Activated CD4-positive, alpha-beta T cell treated with anti-CD3 and anti-CD28 coated beads for 48 hours (primary cell): ENCODE data around the gene RNFT2.
"Not testable (repeated sequence)": the region's sequence is repeated elsewhere in the genome, so short reads cannot be mapped to it uniquely, and the experiment has no call there.

Experiments used
- DNase-seq: peaks from one replicate; pipeline ENCODE4 v3.0.0-alpha.2; 2020

RNFT2 gene

DNA sequence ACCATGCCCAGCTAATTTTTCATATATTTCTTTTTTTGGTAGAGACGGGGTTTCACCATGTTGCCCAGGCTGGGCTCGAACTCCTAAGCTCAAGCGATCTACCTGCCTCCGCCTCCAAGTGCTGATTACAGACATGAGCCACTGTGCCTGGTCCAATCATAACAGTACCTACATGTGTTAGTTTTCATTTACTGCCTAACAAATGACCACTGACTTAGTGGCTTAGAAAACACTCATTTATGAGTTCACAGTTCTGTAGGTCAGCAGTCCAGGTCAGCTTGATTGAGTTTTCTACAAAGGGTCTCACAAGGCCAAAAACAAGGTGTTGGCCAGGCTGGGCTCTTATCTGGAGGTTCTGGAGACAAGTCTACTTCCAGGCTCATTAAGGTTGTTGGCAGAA lies 60.6 kb downstream of the RNFT2 start:
- no peak for DNase-seq

DNA sequence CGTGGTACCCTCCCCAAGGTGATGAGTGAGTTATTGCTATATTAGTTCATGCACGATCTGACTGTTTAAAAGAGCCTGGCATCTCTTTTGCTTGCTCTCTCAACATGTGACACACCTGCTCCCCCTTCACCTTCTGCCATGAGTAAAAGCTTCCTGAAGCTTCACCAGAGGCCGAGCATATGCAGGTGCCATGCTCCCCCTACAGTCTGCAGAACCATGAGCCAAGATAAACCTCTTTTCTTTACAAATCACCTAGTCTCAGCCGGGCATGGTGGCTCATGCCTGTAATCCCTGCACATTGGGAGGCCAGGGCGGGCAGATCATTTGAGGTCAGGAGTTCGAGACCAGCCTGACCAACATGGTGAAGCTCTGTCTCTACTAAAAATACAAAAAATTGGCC lies 61.8 kb downstream of the RNFT2 start:
- no peak for DNase-seq

DNA sequence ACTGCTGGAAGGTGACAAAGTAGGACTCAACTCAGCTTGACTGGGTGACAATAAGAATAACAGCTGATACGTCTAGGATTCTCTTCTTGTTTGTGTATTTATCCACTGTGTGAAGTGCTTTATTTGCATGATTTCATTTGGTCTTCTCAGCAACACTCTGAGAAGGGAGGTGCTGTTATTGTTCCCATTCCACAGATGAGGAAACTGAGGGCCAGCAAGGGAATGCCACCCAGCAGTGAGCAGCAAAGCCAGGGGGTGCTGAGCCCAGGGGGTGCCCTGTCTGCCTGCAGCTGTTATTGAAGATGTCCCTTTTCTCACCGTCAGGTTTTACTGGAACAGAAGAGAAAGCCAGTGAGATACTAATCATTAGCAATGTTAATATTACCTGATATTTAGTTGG lies 62.8 kb downstream of the RNFT2 start:
- DNase-seq, result no peak

- DNase-seq, result no peak
Measured at GRCh38 chr12:116802018-116802417, 63.9 kb downstream of the RNFT2 start.

GRCh38 chr12:116803013-116803736 lies 65.1 kb downstream of the RNFT2 start:
- no peak for DNase-seq

DNA sequence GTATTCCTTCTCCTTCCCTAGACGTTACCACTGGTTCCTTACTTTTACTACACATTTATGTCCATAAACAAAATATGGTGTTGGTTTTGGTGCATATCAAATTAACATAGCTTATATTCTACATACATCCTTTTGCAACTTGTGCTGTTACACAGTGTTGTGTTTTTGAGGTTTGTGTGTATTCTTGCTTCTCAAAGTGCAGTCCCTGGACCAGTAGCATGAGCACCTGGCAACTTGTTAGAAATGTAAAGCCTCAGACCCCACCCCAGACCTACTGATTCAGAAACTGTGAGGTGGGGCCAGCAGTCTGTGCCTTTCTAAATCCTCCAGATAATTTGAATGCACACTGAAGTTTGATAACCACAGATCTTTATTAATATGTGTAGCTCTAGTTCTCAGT lies 65.9 kb downstream of the RNFT2 start:
- no peak for DNase-seq

GRCh38 chr12:116806845-116807440 lies 68.8 kb downstream of the RNFT2 start:
- no peak for DNase-seq

DNA sequence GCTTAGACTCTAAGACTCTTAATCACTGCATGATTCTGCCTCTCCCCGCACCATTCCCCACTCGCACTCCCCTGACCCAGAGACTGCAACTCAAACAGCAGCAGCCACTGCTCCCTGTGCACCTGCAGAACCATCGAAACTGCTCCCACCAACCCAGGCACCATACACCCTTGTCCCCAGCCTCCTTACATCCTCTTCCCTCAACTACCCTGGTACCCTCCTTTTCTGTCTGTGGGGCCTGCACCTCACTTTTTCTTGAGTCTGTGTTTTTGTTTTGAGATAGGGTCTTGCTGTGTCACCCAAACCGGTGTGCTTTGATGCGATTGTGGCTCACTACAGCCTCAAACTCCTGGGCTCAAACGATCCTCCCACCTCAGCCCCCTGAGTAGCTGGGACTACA lies 69.4 kb downstream of the RNFT2 start:
- DNase-seq, result no peak

- no peak for DNase-seq
Measured at GRCh38 chr12:116808113-116809105, 70.3 kb downstream of the RNFT2 start.

DNA sequence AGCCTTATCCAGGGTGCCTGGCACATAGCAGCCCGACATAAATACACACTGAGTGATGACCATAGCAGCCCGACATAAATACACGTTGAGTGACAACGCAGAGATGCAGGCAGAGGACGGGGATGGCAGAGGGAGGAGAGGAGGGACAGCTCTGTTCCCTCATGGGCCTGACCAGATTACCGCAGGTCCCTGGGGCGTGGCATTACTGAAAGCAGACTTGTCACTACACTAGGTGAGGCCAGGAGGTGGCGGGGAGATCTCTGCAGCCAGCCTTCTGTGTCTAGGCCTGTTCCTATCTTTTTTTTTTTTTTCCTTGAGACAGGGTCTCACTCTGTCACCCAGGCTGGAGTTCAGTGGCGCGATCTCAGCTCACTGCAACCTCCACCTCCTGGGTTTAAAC lies 74.1 kb downstream of the RNFT2 start:
- DNase-seq, result no peak

DNA sequence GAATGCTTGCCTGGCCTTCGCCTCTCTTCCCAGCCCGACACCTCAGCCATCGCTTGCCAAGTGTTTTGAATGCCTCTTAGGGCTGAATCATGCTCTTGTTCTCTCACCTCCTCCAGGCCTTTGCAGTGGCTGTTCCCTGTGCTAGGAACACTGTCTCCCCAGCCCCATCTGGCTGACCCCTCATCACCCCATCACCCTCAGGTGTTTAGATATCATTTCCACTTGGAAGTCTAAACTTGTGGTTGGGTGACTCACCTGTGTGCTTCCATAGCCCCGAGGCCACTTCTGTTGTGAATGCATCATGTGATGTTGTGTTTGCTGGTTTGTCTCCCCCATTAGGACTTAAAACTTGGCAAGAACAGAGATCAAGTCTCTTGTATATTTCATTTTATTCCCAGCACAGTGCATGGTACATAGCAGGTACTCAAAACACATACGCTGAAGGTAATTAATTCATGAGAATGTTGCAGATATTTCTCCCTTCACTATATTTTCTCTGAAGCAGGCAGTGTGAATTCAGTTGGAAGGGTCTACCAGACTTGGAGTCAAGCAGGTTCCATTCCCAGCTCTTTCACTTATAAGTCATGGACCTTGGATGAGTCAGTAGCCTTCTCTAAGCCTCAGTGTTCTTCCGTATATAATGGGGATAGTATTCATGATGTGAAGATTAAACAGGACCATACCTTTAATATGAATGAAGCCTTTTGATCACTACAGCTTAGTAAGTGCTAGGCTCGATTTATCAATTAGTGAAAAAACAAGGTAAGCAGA lies 75.3 kb downstream of the RNFT2 start:
- no peak for DNase-seq

- not testable (repeated sequence) for DNase-seq
Measured at GRCh38 chr12:116814766-116815165, 76.7 kb downstream of the RNFT2 start.

DNA sequence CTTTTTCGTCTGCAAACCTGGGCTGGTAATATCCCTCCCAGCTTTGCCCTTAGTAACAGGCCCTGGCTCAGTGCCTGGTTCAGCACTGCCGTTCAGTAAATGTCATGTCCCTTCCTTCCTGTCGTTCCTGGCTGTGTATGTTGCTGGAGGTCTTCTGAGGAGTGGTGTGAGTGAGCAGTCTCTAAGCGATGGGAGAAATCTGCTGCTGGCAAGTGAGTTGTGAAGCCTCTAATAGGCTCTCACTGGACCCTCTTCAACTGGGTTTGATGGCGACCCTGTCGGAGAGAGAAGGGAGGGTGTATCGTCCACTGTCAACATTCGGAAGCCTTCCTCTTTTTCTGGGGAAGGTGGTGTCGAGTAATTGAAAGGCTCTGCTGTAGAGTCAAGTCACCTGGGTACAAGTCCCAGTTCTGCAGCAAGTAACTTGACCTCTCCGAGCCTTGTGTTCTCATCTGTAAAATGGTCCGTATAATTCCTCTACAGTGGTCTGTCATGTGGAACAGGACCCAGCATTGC lies 80.3 kb downstream of the RNFT2 start:
- DNase-seq, result peak; percentile 8

GRCh38 chr12:116818948-116819832 lies 81.1 kb downstream of the RNFT2 start:
- peak; percentile 91 for DNase-seq

GRCh38 chr12:116820064-116820656 lies 82.0 kb downstream of the RNFT2 start:
- no peak for DNase-seq

DNA sequence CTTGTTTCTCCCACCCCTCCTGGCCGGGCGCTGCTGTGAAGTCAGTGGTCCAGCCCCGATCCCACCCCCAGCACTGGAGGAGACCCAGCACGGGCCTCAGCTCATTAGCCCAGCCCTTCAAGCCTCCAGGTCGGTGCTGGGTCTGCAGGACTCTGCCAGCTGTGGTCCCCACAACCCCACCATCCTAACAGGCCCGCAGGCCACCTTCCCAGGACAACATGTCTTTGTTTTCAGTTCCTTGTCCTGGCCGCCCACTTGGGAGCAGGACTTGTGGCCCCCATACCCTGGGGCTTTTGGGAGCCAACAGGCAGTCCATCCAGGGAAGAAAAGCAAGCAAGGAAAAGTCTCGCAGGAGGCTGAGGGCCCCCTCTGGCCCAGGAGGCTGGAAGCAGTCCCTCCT lies 83.2 kb downstream of the RNFT2 start:
- DNase-seq, result no peak

GRCh38 chr12:116827432-116827831 lies 89.3 kb downstream of the RNFT2 start:
- DNase-seq, result no peak

DNA sequence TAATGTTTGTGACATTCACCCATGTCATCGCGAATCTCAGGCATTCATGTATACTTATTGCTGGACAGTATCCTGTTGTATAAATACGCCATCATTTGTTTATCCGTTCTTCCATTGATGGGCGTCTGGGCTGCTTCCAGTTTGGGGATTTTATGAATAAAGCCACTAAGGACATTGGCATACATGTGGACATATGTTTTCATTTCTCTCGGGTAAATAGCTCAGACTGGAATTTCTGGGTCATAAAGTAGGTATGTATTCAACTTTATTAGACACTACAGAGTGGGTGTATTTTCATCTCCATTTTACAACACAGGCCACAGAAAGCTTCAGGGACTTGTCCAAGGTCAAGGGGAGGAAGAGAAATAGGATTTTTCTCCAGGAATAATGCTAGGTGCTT lies 94.2 kb downstream of the RNFT2 start:
- DNase-seq, result no peak

DNA sequence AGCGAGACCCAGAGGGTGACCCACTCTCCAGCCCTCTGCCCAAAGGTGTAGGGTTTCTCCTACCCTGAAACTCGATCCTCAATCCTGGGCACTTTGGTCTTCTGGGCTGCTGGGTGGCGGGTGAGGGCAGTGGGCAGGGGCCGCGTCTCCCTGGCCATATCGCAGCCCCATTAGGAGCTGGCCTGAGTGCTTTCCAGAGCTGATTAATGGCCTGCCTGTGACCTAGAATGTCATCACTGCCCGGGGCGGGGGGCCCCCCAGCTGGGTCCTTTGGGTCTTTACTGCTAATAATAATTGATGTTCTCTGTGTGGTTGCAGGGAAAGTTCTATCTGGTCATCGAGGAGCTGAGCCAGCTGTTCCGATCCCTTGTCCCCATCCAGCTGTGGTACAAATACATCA lies 95.4 kb downstream of the RNFT2 start:
- DNase-seq, result no peak

GRCh38 chr12:116835484-116835883 lies 97.4 kb downstream of the RNFT2 start:
- no peak for DNase-seq

GRCh38 chr12:116837097-116837496 lies 99.0 kb downstream of the RNFT2 start:
- DNase-seq, result no peak
